Muscle of arm (tissue), 12 donors: ENCODE measurements around the gene UMAD1. TPM values are rescaled to one million over a fixed set of nuclear protein-coding genes. Genes with fewer than 3 reads are reported as not detected.

Source experiments
- DNase-seq: peaks from one replicate; pipeline ENCODE4 v3.0.0-alpha.2; 2013
- polyA plus RNA-seq, 12 donors: library from polyadenylated mRNA; unstranded; fragments of 120-200 nt; gene quantifications; one replicate each; pipeline ENCODE4 v1.2.1, GENCODE V29; 2013; ENCODE audit not compliant: insufficient read length in 12 of 12

UMAD1 gene
- polyA plus RNA-seq, 12 donors, result 7.5 to 12.0 (median 9.4) TPM; not detected in 1

GRCh38 chr7:7921830-7922229, 281.3 kb downstream of the UMAD1 start:
- no peak for DNase-seq

DNA sequence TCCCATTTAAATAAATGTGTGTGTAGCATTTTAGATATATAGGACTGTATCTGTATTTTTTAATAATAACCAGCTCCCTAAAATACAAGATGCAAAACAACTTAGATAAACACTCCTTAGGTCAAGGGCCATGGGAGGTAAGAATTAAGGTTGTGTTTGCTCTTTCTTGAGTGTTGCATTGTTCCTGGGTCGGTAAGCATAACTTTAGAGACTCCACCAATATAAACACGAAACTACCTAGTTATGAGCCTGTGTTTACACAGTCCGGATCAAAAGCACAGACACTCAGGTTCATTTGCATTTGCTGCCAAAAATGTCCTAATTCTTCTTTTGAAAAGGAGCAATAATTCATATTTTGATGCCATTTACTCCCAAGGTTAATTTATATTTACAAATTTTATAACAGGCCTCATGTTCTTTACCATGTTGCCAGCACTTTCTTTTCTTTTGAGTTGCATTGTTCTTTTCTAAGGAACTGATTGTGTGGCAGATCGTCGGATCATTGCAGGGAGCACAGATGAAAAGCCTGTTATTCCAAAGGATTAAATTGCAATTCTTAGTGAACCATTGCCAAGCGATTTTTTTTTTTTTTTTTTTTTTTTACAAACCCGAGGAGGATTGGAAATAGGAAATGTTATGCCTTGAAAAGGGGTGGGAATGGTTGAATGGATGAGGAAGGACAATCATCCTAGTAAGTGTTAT, 282.3 kb downstream of the UMAD1 start:
- no peak for DNase-seq

- DNase-seq, result no peak
Observed at GRCh38 chr7:7923818-7924217, 283.3 kb downstream of the UMAD1 start.

DNA sequence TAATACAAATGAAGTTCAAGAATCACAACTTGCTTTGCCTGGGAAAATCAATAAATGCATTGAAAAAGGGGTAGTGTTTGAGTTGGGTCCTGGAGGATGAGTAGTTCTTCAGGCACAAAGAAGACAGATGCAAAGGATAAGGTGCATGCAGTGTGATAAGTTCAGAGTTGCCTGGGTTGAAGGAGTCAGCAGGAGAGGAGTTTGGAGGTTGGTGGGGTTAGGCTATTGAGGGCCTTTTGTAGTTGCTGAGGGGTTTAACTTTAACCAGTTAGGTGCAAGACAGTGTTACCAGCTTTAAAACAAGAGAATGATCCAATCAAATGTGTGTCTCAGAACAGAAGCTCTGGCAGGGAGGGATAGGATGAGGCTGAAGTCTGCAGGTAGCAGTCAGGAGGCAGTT, 283.8 kb downstream of the UMAD1 start:
- no peak for DNase-seq

Other genes with a start within 250 kb of the UMAD1 start
- gene COL28A1, start 104.9 kb upstream of the UMAD1 start, polyA plus RNA-seq, result 1 to 10 TPM in 7 of 12 donors, under 1 TPM in 4, not detected in 1; 0.65 to 4.4 (median 1.5) TPM
- 10 to 100 TPM in 11 of 12 donors, not detected in 1; 26.6 to 38.9 (median 32.2) TPM for gene MIOS, start 73.9 kb upstream of the UMAD1 start, polyA plus RNA-seq
- gene RPA3, start 77.9 kb downstream of the UMAD1 start, polyA plus RNA-seq, result 10 to 100 TPM in 11 of 12 donors, not detected in 1; 16.1 to 33.1 (median 28.0) TPM